WTC11 (cell line): Measurements from ENCODE around the gene KCNB1.

Experiments
- FOXP1 ChIP-seq: sonication (generic); formaldehyde crosslinking; IDR thresholded peaks from 2 replicates; pipeline ENCODE4 v1.8.0; 2022; ENCODE audit warnings: missing genetic modification reagents, mild to moderate bottlenecking, moderate library complexity, borderline replicate concordance
- TEAD4 ChIP-seq: sonication (generic); formaldehyde crosslinking; IDR thresholded peaks from 2 replicates; pipeline ENCODE4 v1.8.0; 2022; ENCODE audit warnings: mild to moderate bottlenecking, missing genetic modification reagents
- TP53 ChIP-seq: sonication (generic); formaldehyde crosslinking; IDR thresholded peaks from 2 replicates; pipeline ENCODE4 v1.8.1; 2023; ENCODE audit warnings: mild to moderate bottlenecking, missing genetic modification reagents
- ZNF232 ChIP-seq: sonication (generic); formaldehyde crosslinking; IDR thresholded peaks from 2 replicates; pipeline ENCODE4 v1.8.0; 2022; ENCODE audit warnings: mild to moderate bottlenecking, missing genetic modification reagents
- ZNF317 ChIP-seq: sonication (generic); formaldehyde crosslinking; IDR thresholded peaks from 2 replicates; pipeline ENCODE4 v1.8.1; 2023; ENCODE audit warnings: low read depth, mild to moderate bottlenecking, moderate library complexity, missing genetic modification reagents, borderline replicate concordance
- ZNF671 ChIP-seq: fragments of 250-450 bp; sonication (Bioruptor Pico); IDR thresholded peaks from 2 replicates; pipeline ENCODE4 v1.8.0; 2021; ENCODE audit warnings: mild to moderate bottlenecking
- TF ChIP-seq, protein P1 (sequence below): sonication (generic); formaldehyde crosslinking; IDR thresholded peaks from 2 replicates; pipeline ENCODE4 v1.8.1; 2023; ENCODE audit warnings: mild to moderate bottlenecking, missing genetic modification reagents, moderate library complexity
- TF ChIP-seq, protein P2 (sequence below): fragments of 200-600 bp; IDR thresholded peaks from 2 replicates; pipeline ENCODE4 v1.8.0; 2022; ENCODE audit warnings: antibody characterized with exemption
- TF ChIP-seq, protein P3 (sequence below): sonication (generic); formaldehyde crosslinking; IDR thresholded peaks from 2 replicates; pipeline ENCODE4 v1.8.0; 2022; ENCODE audit warnings: mild to moderate bottlenecking, missing genetic modification reagents
- TF ChIP-seq, protein P4 (sequence below): sonication (generic); formaldehyde crosslinking; IDR thresholded peaks from 2 replicates; pipeline ENCODE4 v1.8.0; 2022; ENCODE audit warnings: missing genetic modification reagents
- TF ChIP-seq, protein P5 (sequence below): sonication (generic); formaldehyde crosslinking; IDR thresholded peaks from 2 replicates; pipeline ENCODE4 v1.8.1; 2023; ENCODE audit warnings: mild to moderate bottlenecking, missing genetic modification reagents, moderate library complexity

DNA sequence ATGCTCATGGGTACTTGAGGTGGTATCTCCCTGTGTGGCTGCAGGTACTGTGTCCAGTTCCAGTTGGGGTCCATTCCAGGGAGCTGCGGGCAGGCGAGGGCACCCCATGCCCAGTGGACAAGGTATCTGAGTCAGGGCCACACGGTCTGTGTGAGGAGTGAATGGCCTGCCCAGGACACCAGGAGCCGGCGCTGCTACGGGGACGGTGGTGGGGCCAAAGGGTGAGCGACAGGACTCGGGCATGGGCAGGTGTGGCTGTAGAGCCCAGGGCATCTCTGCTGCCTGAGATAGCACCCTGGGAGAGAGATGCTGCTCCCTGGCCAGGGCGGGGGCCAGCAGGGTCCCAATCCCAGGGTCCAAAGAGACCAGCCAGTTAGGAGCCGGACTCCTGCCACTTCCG, 147.0 kb downstream of the KCNB1 start:
- TF ChIP-seq, protein P1, sequence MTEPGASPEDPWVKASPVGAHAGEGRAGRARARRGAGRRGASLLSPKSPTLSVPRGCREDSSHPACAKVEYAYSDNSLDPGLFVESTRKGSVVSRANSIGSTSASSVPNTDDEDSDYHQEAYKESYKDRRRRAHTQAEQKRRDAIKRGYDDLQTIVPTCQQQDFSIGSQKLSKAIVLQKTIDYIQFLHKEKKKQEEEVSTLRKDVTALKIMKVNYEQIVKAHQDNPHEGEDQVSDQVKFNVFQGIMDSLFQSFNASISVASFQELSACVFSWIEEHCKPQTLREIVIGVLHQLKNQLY (CRISPR knock-in tag) = no peak
- TF ChIP-seq, protein P2, sequence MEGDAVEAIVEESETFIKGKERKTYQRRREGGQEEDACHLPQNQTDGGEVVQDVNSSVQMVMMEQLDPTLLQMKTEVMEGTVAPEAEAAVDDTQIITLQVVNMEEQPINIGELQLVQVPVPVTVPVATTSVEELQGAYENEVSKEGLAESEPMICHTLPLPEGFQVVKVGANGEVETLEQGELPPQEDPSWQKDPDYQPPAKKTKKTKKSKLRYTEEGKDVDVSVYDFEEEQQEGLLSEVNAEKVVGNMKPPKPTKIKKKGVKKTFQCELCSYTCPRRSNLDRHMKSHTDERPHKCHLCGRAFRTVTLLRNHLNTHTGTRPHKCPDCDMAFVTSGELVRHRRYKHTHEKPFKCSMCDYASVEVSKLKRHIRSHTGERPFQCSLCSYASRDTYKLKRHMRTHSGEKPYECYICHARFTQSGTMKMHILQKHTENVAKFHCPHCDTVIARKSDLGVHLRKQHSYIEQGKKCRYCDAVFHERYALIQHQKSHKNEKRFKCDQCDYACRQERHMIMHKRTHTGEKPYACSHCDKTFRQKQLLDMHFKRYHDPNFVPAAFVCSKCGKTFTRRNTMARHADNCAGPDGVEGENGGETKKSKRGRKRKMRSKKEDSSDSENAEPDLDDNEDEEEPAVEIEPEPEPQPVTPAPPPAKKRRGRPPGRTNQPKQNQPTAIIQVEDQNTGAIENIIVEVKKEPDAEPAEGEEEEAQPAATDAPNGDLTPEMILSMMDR = no peak
- TF ChIP-seq ZNF232 (CRISPR knock-in tag) (no peak), ZNF317 (no peak), TEAD4 (no peak), ZNF671 (CRISPR knock-in tag) (no peak), FOXP1 (CRISPR knock-in tag) (no peak), TP53 (CRISPR knock-in tag) (no peak)
- TF ChIP-seq, protein P3, sequence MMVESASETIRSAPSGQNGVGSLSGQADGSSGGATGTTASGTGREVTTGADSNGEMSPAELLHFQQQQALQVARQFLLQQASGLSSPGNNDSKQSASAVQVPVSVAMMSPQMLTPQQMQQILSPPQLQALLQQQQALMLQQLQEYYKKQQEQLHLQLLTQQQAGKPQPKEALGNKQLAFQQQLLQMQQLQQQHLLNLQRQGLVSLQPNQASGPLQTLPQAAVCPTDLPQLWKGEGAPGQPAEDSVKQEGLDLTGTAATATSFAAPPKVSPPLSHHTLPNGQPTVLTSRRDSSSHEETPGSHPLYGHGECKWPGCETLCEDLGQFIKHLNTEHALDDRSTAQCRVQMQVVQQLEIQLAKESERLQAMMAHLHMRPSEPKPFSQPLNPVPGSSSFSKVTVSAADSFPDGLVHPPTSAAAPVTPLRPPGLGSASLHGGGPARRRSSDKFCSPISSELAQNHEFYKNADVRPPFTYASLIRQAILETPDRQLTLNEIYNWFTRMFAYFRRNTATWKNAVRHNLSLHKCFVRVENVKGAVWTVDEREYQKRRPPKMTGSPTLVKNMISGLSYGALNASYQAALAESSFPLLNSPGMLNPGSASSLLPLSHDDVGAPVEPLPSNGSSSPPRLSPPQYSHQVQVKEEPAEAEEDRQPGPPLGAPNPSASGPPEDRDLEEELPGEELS = no peak
- TF ChIP-seq, protein P4, sequence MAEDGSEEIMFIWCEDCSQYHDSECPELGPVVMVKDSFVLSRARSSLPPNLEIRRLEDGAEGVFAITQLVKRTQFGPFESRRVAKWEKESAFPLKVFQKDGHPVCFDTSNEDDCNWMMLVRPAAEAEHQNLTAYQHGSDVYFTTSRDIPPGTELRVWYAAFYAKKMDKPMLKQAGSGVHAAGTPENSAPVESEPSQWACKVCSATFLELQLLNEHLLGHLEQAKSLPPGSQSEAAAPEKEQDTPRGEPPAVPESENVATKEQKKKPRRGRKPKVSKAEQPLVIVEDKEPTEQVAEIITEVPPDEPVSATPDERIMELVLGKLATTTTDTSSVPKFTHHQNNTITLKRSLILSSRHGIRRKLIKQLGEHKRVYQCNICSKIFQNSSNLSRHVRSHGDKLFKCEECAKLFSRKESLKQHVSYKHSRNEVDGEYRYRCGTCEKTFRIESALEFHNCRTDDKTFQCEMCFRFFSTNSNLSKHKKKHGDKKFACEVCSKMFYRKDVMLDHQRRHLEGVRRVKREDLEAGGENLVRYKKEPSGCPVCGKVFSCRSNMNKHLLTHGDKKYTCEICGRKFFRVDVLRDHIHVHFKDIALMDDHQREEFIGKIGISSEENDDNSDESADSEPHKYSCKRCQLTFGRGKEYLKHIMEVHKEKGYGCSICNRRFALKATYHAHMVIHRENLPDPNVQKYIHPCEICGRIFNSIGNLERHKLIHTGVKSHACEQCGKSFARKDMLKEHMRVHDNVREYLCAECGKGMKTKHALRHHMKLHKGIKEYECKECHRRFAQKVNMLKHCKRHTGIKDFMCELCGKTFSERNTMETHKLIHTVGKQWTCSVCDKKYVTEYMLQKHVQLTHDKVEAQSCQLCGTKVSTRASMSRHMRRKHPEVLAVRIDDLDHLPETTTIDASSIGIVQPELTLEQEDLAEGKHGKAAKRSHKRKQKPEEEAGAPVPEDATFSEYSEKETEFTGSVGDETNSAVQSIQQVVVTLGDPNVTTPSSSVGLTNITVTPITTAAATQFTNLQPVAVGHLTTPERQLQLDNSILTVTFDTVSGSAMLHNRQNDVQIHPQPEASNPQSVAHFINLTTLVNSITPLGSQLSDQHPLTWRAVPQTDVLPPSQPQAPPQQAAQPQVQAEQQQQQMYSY (CRISPR knock-in tag) = no peak
- TF ChIP-seq, protein P5, sequence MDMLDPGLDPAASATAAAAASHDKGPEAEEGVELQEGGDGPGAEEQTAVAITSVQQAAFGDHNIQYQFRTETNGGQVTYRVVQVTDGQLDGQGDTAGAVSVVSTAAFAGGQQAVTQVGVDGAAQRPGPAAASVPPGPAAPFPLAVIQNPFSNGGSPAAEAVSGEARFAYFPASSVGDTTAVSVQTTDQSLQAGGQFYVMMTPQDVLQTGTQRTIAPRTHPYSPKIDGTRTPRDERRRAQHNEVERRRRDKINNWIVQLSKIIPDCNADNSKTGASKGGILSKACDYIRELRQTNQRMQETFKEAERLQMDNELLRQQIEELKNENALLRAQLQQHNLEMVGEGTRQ (CRISPR knock-in tag) = no peak
